Esophagus (tissue), 2 donors: ENCODE data around the gene NEURL1B. TPM values are rescaled to one million over a fixed set of nuclear protein-coding genes. Genes with fewer than 3 reads are reported as not detected.

Experiments
- H3K27ac ChIP-seq, 2 donors: one replicate each; pipeline ENCODE4 v1.5.1; 2013; ENCODE audit warnings: low read depth in 2 of 2, mild to moderate bottlenecking in 2 of 2, inconsistent platforms in 1 of 2, low read length in 1 of 2, moderate library complexity in 1 of 2
- H3K27me3 ChIP-seq, 2 donors: one replicate each; pipeline ENCODE4 v1.6.1; 2013; ENCODE audit warnings: low read length in 2 of 2, control low read depth in 1 of 2, mild to moderate bottlenecking in 1 of 2; ENCODE audit not compliant: insufficient read depth in 2 of 2, control insufficient read depth in 1 of 2
- H3K36me3 ChIP-seq, 2 donors: one replicate each; pipeline ENCODE4 v1.6.1; 2013; ENCODE audit warnings: low read length in 1 of 2; ENCODE audit not compliant: control insufficient read depth in 2 of 2, insufficient read depth in 2 of 2
- H3K4me1 ChIP-seq, 2 donors: one replicate each; pipeline ENCODE4 v1.6.1; 2013; ENCODE audit warnings: low read length in 1 of 2; ENCODE audit not compliant: control insufficient read depth in 2 of 2, insufficient read depth in 2 of 2
- H3K4me3 ChIP-seq, 2 donors: one replicate each; pipeline ENCODE4 v1.5.1; 2013; ENCODE audit warnings: low read length in 2 of 2, mild to moderate bottlenecking in 2 of 2, low read depth in 1 of 2, moderate library complexity in 1 of 2
- H3K9me3 ChIP-seq, 2 donors: one replicate each; pipeline ENCODE4 v1.6.1; 2013; ENCODE audit warnings: mild to moderate bottlenecking in 2 of 2, low read depth in 1 of 2, low read length in 1 of 2, moderate library complexity in 1 of 2; ENCODE audit not compliant: control insufficient read depth in 2 of 2, insufficient read depth in 1 of 2
- WGBS, 2 donors: extraction: QIAGEN DNeasy Blood & Tissue Kit; methylation state at CpG; one replicate each; pipeline ENCODE4 v1.1.7; 2013; 5-methylcytosine and 5-hydroxymethylcytosine counted together
- polyA plus RNA-seq, 2 donors: library from polyadenylated mRNA; stranded (reverse); fragments of 200-250 nt; gene quantifications; one replicate each; pipeline ENCODE4 v1.2.3, GENCODE V29; 2013
- donor health status: healthy with polysubstance abuse.
- donor health status: Bipolar disorder and iron deficiency.

The NEURL1B gene, protein sequence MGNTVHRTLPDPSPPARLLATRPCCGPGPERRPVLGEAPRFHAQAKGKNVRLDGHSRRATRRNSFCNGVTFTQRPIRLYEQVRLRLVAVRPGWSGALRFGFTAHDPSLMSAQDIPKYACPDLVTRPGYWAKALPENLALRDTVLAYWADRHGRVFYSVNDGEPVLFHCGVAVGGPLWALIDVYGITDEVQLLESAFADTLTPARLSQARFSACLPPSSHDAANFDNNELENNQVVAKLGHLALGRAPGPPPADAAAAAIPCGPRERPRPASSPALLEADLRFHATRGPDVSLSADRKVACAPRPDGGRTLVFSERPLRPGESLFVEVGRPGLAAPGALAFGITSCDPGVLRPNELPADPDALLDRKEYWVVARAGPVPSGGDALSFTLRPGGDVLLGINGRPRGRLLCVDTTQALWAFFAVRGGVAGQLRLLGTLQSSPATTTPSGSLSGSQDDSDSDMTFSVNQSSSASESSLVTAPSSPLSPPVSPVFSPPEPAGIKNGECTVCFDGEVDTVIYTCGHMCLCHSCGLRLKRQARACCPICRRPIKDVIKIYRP
- polyA plus RNA-seq: 1 to 10 TPM; 6.9 to 8.6 TPM

DNA sequence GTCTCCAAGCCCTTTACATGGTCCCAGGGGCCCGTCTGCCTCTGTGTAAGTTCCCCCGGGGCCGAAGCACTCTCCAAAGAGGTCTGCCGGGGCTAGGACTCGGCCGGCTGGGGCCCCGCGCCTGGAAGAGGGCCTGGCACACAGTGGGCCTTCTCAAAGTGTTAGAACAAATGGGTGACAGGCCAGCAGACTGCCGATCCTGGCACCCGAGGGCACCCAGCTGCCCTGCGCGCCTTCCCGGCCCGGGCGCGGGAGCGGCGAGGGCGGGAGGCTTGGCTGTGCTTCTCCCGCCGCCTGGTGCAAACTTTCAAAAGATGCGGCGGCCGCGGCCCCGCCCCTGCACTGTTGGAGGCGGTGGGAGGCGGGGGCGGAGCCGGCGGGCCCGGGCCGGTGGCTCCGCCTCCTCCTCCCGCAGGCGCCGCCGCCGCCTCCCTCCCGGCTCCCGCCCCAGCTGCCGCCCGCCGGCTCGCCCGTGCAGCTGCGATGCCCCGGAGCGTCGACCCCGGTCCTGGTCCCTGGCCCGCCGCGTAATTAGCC, at the start of gene NEURL1B:
TSS of gene NEURL1B (plus strand) at position 442 of the 537 bp plus-strand sequence. CDS start 144 bp downstream, outside the sequence.
- Histone ChIP-seq H3K4me1 (peaks cover 4 to 11% of the 10 kb centered on the region in 2 donors), H3K27me3 (no peaks in the 10 kb centered on the region), H3K4me3 (peak within 1 kb of the TSS; percentile 60 to 75), H3K9me3 (no peaks in the 10 kb centered on the region), H3K36me3 (no peaks in the 10 kb centered on the region), H3K27ac (peak within 1 kb of the TSS; percentile 82 to 85)
- 1% methylated on average over 31 to 54 of the region's 54 CpGs for WGBS, 2 donors

DNA sequence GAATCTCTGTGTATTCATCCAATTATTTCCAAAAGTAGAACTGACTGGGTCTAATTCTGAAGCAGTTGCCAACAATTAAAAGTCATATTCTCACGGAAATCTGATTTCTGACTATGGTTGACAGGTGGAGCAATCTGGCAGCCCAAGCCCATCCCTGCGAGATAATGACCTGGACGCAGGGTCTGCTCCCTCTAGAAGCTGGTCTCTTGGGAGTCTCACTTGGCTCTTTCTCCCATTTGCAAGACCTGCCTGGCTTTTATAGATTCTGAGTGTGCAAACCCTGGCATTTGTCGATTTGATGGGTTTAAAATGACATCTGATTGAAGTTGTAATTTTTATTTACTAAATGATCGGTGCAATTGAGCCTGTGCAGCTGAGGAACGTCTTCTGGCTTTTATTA, 49.4 kb upstream of the NEURL1B start:
- no peaks in the 10 kb centered on the region for H3K36me3 ChIP-seq
- H3K27ac ChIP-seq: no peak overlapping the region
- H3K4me3 ChIP-seq: no peak overlapping the region
- H3K27me3 ChIP-seq: no peaks in the 10 kb centered on the region
- WGBS, 2 donors: 83 to 85% methylated on average over 6 of the region's 6 CpGs
- H3K9me3 ChIP-seq: no peaks in the 10 kb centered on the region
- H3K4me1 ChIP-seq: peaks cover 0 to 5% of the 10 kb centered on the region in 2 donors

DNA sequence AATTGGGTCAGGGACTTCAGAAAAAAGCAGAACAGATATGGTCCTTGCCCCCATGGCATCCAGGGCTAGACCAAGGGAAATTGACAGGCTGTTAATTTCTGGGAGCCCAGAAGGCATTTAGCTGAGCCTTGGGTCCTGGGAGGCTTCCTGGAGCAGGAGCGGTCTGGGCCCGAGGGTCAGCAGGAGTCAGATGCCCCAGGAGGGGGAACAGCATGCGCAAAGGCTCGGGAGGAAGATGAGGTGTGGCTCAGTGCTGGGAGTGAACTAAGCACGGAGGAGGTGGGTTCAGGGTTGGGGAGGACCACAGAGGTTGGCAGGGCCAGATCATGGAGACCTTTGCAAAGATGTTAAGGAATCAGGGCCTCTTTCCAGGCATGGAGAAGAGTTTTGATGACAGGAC, 48.2 kb upstream of the NEURL1B start:
- no peaks in the 10 kb centered on the region for H3K9me3 ChIP-seq
- peaks cover 5% of the 10 kb centered on the region in 2 donors for H3K4me1 ChIP-seq
- H3K4me3 ChIP-seq: no peak overlapping the region
- H3K27me3 ChIP-seq: no peaks in the 10 kb centered on the region
- 85 to 92% methylated on average over 5 of the region's 5 CpGs for WGBS, 2 donors
- H3K36me3 ChIP-seq: no peaks in the 10 kb centered on the region
- H3K27ac ChIP-seq: no peak overlapping the region

DNA sequence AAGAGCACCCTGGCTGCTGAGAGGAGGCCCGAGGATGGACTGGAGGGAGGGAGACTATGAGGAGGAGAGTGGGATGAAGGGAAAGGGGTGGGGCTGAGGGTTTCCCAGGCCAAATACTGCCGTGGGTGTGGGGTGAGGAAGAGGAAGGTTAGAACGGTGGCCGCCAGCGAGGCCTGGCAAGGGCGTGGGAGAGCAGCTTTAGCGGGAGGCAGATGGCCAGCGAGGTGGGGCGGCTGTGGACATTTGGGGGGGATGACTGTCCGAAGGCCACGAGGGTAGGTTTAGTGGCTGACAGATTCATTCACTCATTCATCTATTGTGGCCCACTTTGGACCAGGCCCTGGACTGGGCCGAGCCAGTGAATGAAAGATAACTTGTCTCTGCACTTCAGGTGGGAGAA, 47.8 kb upstream of the NEURL1B start:
- H3K4me1 ChIP-seq: peaks cover 5% of the 10 kb centered on the region in 2 donors
- WGBS, 2 donors: 82 to 87% methylated on average over 12 of the region's 12 CpGs
- H3K9me3 ChIP-seq: no peaks in the 10 kb centered on the region
- H3K36me3 ChIP-seq: no peaks in the 10 kb centered on the region
- no peak overlapping the region for H3K4me3 ChIP-seq
- no peaks in the 10 kb centered on the region for H3K27me3 ChIP-seq
- H3K27ac ChIP-seq: no peak overlapping the region

DNA sequence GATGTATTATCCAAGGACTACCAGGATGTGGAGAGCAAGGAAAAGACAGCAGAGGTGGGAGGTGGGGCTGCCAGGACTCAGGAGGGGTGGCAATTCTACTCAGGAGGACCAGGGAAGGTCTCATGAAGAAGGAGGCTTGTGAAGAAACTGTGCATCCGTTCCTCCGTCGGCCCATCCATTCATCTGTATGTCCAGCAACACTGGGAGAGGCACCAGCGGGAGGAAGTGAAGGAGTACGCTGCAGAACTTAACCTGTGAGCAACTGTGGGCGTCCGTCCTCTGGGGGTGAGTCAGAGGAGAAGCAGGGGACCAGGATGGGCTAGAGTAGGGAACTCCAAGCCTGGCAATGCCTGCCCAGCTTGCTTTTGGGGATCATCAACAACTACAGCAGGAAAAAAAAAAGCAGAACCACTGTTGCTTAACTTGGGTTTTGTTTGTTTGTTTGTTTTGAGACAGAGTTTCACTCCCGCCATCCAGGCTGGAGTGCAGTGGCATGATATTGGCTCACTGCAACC, 47.3 kb upstream of the NEURL1B start:
- H3K36me3 ChIP-seq: no peaks in the 10 kb centered on the region
- no peaks in the 10 kb centered on the region for H3K9me3 ChIP-seq
- no peak overlapping the region for H3K4me3 ChIP-seq
- peaks cover 5% of the 10 kb centered on the region in 2 donors for H3K4me1 ChIP-seq
- no peaks in the 10 kb centered on the region for H3K27me3 ChIP-seq
- no peak overlapping the region for H3K27ac ChIP-seq
- WGBS, 2 donors: 91% methylated on average over 8 of the region's 8 CpGs

DNA sequence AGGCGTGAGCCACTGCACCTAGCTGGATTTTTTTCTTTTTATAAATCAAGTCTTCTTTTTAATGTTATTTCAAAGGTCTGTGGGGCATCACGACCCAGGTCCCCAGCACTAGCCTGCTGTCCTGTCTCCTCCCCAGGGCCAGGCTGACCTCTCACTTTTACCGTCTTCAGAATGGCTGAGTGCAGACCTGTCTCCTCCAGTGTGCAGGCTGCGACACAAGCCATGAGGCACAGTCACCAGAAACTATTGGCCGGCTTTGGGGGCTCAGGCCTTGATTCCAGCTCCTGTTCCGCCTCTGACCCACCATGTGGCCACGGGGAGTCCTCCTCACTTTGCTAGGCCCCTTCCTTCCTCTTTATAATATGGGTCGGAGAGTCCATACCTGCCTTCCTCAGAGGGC, 46.6 kb upstream of the NEURL1B start:
- no peaks in the 10 kb centered on the region for H3K27me3 ChIP-seq
- WGBS, 2 donors: 88 to 94% methylated on average over 8 of the region's 8 CpGs
- no peaks in the 10 kb centered on the region for H3K36me3 ChIP-seq
- H3K4me3 ChIP-seq: no peak overlapping the region
- H3K9me3 ChIP-seq: no peaks in the 10 kb centered on the region
- no peak overlapping the region for H3K27ac ChIP-seq
- peaks cover 5% of the 10 kb centered on the region in 2 donors for H3K4me1 ChIP-seq

DNA sequence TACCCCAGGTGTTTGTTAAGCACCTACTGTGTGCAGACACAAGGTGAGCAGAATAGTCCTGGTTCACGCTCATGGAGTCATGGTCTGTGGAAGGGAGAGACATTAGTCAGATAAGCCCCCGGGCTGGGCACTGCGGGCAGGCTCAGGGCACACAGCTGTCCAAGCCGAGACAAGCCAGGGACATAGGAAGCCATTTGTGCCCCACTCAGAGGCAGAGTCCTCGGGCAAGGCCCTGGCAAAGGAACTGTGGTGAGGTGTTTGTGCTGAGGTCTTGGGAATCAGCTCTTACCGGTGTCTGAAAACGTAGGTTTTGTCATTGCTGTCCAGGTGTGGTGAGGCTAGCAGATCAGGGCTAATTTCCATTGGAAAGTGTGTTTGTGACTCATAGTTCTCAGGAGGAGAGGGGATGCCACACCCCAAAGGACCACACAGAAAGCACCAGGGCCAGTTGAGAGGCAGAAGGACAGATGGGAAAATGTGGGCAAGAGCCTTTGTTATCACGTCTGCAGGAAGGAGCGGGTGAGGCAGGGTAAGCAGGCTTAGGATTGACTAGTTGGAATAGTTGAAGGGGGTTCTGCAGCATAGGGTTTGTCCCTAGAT, 46.1 kb upstream of the NEURL1B start:
- Histone ChIP-seq H3K27ac (no peak overlapping the region), H3K4me3 (no peak overlapping the region), H3K4me1 (peaks cover 5% of the 10 kb centered on the region in 2 donors), H3K9me3 (no peaks in the 10 kb centered on the region), H3K36me3 (no peaks in the 10 kb centered on the region), H3K27me3 (no peaks in the 10 kb centered on the region)
- WGBS, 2 donors: 71 to 80% methylated on average over 9 of the region's 9 CpGs

DNA sequence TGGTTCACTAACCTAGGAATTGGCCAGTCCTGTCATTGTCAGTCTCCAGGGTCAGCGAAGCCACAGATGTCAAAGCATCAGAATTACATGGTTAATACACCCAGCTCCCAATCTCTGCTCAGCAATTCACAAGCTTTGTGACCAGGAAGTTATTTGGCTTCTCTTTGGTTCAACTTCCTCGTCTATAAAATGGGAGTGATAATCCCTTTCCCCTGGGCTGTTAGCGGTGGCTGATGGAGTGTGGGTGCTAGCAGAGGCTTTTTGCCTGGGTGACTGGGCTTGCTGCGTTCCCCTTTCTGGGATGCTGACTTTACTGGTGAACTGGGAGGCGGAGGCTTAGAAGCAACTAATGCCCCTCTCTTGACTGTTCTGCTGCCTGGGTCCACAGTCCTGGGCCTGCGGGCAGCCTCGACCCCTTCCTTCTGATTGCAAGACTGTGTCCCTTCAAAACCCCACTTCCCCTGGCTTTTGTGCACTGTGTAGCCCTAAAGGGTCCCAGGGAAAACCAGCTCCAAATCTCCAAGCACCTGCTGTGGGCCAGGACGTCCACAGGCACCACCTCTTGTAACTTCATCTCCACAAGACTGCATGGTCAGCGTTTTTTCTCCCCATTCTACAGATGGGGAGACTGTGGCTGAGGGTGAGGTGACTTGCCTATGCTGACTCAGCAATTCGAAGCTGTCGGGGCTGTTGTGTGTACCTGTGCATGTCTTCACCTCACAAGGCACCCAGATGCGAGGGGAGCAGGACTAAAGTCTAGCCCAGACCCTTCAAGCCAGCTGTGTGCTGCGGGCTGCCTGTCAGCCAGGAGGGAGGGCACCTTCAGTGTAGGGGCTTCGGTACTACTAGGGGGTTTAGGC, 45.2 kb upstream of the NEURL1B start:
- Histone ChIP-seq H3K9me3 (no peaks in the 10 kb centered on the region), H3K4me3 (no peak overlapping the region), H3K27me3 (no peaks in the 10 kb centered on the region), H3K4me1 (peaks cover 5% of the 10 kb centered on the region in 2 donors), H3K27ac (no peak overlapping the region), H3K36me3 (no peaks in the 10 kb centered on the region)
- 87 to 89% methylated on average over 14 of the region's 14 CpGs for WGBS, 2 donors
